Subcutaneous abdominal adipose tissue (tissue), 5 donors: ENCODE data around the gene APOBEC3B.
"Not testable (repeated sequence)": the region's sequence is repeated elsewhere in the genome, so short reads cannot be mapped to it uniquely, and the experiment has no call there.

ENCODE experiments used
- H3K27ac ChIP-seq: one replicate; pipeline ENCODE4 v1.7.0; 2013; ENCODE audit warnings: low read depth, mild to moderate bottlenecking, inconsistent platforms, low read length, moderate library complexity
- H3K27me3 ChIP-seq, 5 donors: one replicate each; pipeline ENCODE4 v1.7.0; 2013; ENCODE audit warnings: low read length in 5 of 5, inconsistent platforms in 1 of 5; ENCODE audit not compliant: control insufficient read depth in 5 of 5, insufficient read depth in 4 of 5
- H3K36me3 ChIP-seq, 5 donors: one replicate each; pipeline ENCODE4 v1.7.0; 2013; ENCODE audit warnings: low read length in 5 of 5; ENCODE audit not compliant: control insufficient read depth in 5 of 5, insufficient read depth in 5 of 5
- H3K4me1 ChIP-seq, 5 donors: one replicate each; pipeline ENCODE4 v1.7.0; 2013; ENCODE audit warnings: low read length in 5 of 5, mild to moderate bottlenecking in 3 of 5, moderate library complexity in 1 of 5; ENCODE audit not compliant: control insufficient read depth in 5 of 5, insufficient read depth in 5 of 5
- H3K4me3 ChIP-seq, 5 donors: one replicate each; pipeline ENCODE4 v1.7.0; 2013; ENCODE audit warnings: low read length in 5 of 5, low read depth in 1 of 5
- H3K9ac ChIP-seq, 5 donors: one replicate each; pipeline ENCODE4 v1.7.0; 2013; ENCODE audit warnings: low read length in 5 of 5, mild to moderate bottlenecking in 4 of 5, moderate library complexity in 3 of 5
- H3K9me3 ChIP-seq, 5 donors: one replicate each; pipeline ENCODE4 v1.7.0; 2013; ENCODE audit warnings: low read length in 5 of 5; ENCODE audit not compliant: control insufficient read depth in 5 of 5
- donor health status: healthy.
- donor health status: healthy.
- donor health status: healthy.
- donor health status: healthy.
- donor health status: healthy.

APOBEC3B gene

DNA sequence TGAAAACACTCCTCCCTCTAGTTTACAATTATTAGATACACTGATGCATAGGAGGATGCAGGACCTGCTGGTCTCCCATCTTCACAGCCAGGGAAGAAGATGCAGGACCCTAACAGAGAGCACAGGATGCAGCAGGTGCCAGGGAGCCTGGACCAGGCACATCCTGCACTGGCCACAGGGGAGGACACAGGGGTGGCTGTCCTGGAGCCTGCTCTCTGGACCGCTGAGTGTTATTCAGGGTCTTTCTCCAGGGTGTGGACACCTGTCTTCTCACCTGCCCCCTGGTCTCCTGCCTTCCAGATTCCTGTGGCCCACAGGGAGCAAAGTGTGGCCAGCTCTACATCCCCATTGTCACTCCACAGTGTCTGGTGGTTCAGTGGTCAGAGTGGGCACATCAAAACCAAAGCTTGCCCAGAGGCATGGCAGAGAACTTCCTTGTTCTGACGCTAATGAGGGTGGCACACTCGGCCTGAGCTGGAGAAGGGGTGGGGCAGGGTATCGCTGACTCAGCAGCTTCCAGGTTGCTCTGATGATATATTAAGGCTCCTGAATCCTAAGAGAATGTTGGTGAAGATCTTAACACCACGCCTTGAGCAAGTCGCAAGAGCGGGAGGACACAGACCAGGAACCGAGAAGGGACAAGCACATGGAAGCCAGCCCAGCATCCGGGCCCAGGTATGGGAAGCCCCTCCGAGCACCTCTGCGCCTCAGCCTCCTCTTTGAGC is 24.9 kb upstream of the APOBEC3B start, which contains the start of gene APOBEC3A:
APOBEC3A (plus strand) TSS at position 564 of the 725 bp plus-strand sequence; CDS start at position 647, 83 bp downstream.
- Histone ChIP-seq H3K9me3 (no peaks in the 10 kb centered on the region), H3K4me3 (no peak within 1 kb of the TSS), H3K36me3 (no peaks in the 10 kb centered on the region), H3K27me3 (peaks cover 4 to 17% (median 9%) of the 10 kb centered on the region in 5 donors), H3K4me1 (peaks cover 0 to 3% (median 0%) of the 10 kb centered on the region in 5 donors), H3K27ac (no peak within 1 kb of the TSS), H3K9ac (no peak within 1 kb of the TSS)

GRCh38 chr22:38957808-38958650 is 24.1 kb upstream of the APOBEC3B start:
- no peak overlapping the region for H3K27ac ChIP-seq

DNA sequence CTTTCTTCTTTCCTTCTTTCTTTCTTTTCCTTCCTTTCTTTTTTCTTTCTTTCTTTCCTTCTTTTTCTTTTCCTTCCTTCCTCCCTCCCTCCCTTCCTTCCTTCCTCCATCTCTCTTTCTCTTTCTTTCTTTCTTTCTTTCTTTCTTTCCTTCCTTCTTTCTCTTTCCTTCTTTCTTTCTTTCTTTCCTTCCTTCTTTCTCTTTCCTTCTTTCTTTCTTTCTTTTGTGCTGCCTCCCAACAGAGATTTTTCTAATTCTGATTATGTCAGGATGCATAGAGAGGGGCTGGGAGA is 23.6 kb upstream of the APOBEC3B start:
- H3K9ac ChIP-seq, H3K9me3 ChIP-seq, H3K27ac ChIP-seq, H3K36me3 ChIP-seq, H3K4me3 ChIP-seq, H3K4me1 ChIP-seq: not testable (repeated sequence)
- peaks cover 4 to 16% (median 5%) of the 10 kb centered on the region in 5 donors for H3K27me3 ChIP-seq

More at GRCh38 chr22:38957808-38958650, 24.1 kb upstream of the APOBEC3B start:
- Histone ChIP-seq H3K9me3 (no peaks in the 10 kb centered on the region), H3K36me3 (no peaks in the 10 kb centered on the region), H3K4me3 (no peak overlapping the region), H3K27me3 (peaks cover 4 to 17% (median 9%) of the 10 kb centered on the region in 5 donors), H3K4me1 (peaks cover 0 to 3% (median 0%) of the 10 kb centered on the region in 5 donors), H3K9ac (no peak overlapping the region)

GRCh38 chr22:38959590-38959989 is 22.6 kb upstream of the APOBEC3B start:
- H3K9ac ChIP-seq = no peak overlapping the region
- peaks cover 0 to 15% (median 0%) of the 10 kb centered on the region in 5 donors for H3K27me3 ChIP-seq
- H3K4me1 ChIP-seq = peaks cover 0 to 3% (median 0%) of the 10 kb centered on the region in 5 donors

DNA sequence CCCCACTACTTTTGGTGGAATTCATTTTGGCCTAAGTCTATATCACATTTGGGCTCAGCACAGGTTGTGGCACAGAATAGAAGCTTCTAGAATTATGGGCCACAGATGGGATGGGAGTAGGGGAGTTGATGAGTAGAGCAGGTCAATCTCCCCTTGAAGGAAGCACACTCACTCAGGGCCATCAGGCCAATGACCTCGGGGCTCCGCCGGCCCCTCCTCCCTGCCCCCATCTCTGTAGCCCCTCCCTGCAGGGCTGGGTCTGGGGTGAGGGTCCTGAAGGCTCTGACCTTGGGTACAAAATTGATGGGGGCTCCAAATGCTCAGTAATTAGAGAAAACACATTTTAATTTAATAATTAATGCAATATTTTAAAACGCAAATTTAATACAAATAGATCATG is 21.5 kb upstream of the APOBEC3B start:
- H3K4me3 ChIP-seq, H3K4me1 ChIP-seq, H3K27me3 ChIP-seq, H3K9me3 ChIP-seq, H3K27ac ChIP-seq, H3K36me3 ChIP-seq, H3K9ac ChIP-seq: not testable (repeated sequence)

More at GRCh38 chr22:38959590-38959989, 22.6 kb upstream of the APOBEC3B start:
- Histone ChIP-seq H3K4me3 (no peak overlapping the region), H3K9me3 (no peaks in the 10 kb centered on the region), H3K36me3 (no peaks in the 10 kb centered on the region), H3K27ac (no peak overlapping the region)

DNA sequence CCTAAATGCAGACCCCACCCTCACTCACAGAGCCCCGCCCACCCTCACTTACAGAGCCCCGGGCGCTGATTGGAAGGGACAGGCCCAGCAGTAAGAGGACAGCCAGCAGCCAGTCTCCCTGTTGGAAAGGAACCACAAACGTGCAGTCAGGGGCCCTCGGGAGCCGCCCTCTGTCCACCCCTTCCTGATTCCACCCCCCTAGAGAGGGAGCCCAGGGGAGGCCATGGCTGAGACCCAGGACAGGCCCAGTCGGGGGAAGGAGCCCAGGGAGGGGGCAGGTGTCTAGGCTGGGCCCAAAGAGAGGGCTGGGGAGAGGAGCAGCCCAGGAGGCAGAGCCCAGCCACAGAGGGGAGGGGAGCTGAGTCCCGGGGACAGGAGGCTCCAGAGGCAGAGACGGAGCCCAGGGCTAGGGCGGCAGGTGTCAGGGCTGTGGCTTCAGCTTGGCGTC is 18.8 kb upstream of the APOBEC3B start:
- peaks cover 0 to 10% (median 0%) of the 10 kb centered on the region in 5 donors for H3K4me1 ChIP-seq
- H3K9me3 ChIP-seq, H3K36me3 ChIP-seq, H3K9ac ChIP-seq, H3K4me3 ChIP-seq, H3K27ac ChIP-seq: not testable (repeated sequence)
- peaks cover 0 to 26% (median 17%) of the 10 kb centered on the region in 5 donors for H3K27me3 ChIP-seq

- Histone ChIP-seq H3K27ac (no peak overlapping the region), H3K4me1 (peaks cover 0 to 13% (median 0%) of the 10 kb centered on the region in 5 donors), H3K27me3 (peaks cover 0 to 30% (median 17%) of the 10 kb centered on the region in 5 donors), H3K4me3 (no peak overlapping the region), H3K36me3 (no peaks in the 10 kb centered on the region), H3K9me3 (no peaks in the 10 kb centered on the region), H3K9ac (no peak overlapping the region)
Measured at GRCh38 chr22:38963872-38964271, 18.3 kb upstream of the APOBEC3B start.

DNA sequence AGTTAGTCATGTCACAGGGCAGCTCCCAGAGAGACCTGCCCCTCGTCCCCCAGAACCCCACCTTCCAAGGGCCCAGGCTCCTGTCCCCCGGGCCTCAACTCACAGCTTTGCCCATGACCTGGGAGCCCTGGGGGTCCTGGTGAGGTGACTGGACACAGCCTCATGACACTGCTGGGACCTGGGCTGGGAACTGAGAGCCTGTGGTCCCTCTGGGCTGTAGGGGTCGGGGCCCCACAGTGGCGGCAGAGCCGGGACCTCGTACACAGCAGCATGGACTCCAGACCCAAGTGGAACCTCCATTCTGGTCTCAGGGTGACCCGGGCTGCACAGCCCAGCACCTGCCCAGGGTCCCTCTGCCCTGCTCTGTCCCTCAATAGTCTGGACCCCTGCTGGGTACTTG is 17.8 kb upstream of the APOBEC3B start:
- peaks cover 0 to 33% (median 15%) of the 10 kb centered on the region in 5 donors for H3K27me3 ChIP-seq
- peaks cover 0 to 13% (median 0%) of the 10 kb centered on the region in 5 donors for H3K4me1 ChIP-seq
- no peaks in the 10 kb centered on the region for H3K36me3 ChIP-seq
- no peak overlapping the region for H3K27ac ChIP-seq
- no peak overlapping the region for H3K4me3 ChIP-seq
- no peaks in the 10 kb centered on the region for H3K9me3 ChIP-seq
- no peak overlapping the region for H3K9ac ChIP-seq

- no peak overlapping the region for H3K9ac ChIP-seq
- H3K36me3 ChIP-seq = no peaks in the 10 kb centered on the region
- no peak overlapping the region for H3K4me3 ChIP-seq
- no peak overlapping the region for H3K27ac ChIP-seq
- peaks cover 0 to 13% (median 0%) of the 10 kb centered on the region in 5 donors for H3K4me1 ChIP-seq
- H3K27me3 ChIP-seq = peaks cover 0 to 33% (median 15%) of the 10 kb centered on the region in 5 donors
- H3K9me3 ChIP-seq = no peaks in the 10 kb centered on the region
Measured at GRCh38 chr22:38964989-38965388, 17.2 kb upstream of the APOBEC3B start.
